Chondrocyte (in vitro differentiated cells): ENCODE measurements around the gene BCLAF1. TPM values are rescaled to one million over a fixed set of nuclear protein-coding genes. Genes with fewer than 3 reads are reported as not detected.

Experiments
- DNase-seq: peaks from one replicate; pipeline ENCODE4 v3.0.0; 2021; ENCODE audit warnings: mixed read lengths, low spot score
- H3K27ac Mint-ChIP-seq: one replicate; pipeline ENCODE4 v1.8.0; 2021; ENCODE audit warnings: mild to moderate bottlenecking, moderate library complexity, mixed read lengths; ENCODE audit not compliant: unreplicated experiment
- H3K27me3 Mint-ChIP-seq: 2 replicates; pipeline ENCODE4 v1.8.0; 2021; ENCODE audit warnings: low read depth, mixed read lengths
- H3K36me3 Mint-ChIP-seq: 2 replicates; pipeline ENCODE4 v1.8.0; 2021; ENCODE audit warnings: low read depth, mixed read lengths
- H3K4me1 Mint-ChIP-seq: 2 replicates; pipeline ENCODE4 v1.8.0; 2021; ENCODE audit warnings: low read depth, mild to moderate bottlenecking, mixed read lengths
- H3K4me3 Mint-ChIP-seq: one replicate; pipeline ENCODE4 v1.8.0; 2021; ENCODE audit warnings: mild to moderate bottlenecking, moderate library complexity, mixed read lengths; ENCODE audit not compliant: unreplicated experiment
- H3K9me3 Mint-ChIP-seq: 2 replicates; pipeline ENCODE4 v1.8.0; 2021; ENCODE audit warnings: low read depth, mixed read lengths
- CTCF ChIP-seq: fragments of 200-600 bp; sonication (generic); IDR thresholded peaks from 2 replicates; pipeline ENCODE4 v1.5.0; 2021; ENCODE audit warnings: antibody characterized with exemption, mild to moderate bottlenecking, moderate library complexity
- total RNA-seq: library from RNA; stranded (reverse); gene quantifications from 3 replicates; pipeline ENCODE4 v1.2.1, GENCODE V29; 2021

Gene BCLAF1
- total RNA-seq, 1 donor from 2014 or later, result 135 TPM

- peak overlapping the region; percentile 91 for H3K27ac Mint-ChIP-seq
- H3K27me3 Mint-ChIP-seq, result no peaks in the 10 kb centered on the region
- peaks cover 35% of the 10 kb centered on the region for H3K4me1 Mint-ChIP-seq
- H3K9me3 Mint-ChIP-seq, result no peaks in the 10 kb centered on the region
- no peak for DNase-seq
- no peaks in the 10 kb centered on the region for H3K36me3 Mint-ChIP-seq
- H3K4me3 Mint-ChIP-seq, result peak overlapping the region; percentile 94
- TF ChIP-seq CTCF, result no peak
Measured at GRCh38 chr6:136250686-136251008, 39.0 kb downstream of the BCLAF1 start.

GRCh38 chr6:136249811-136250685, 39.6 kb downstream of the BCLAF1 start, which contains the start of gene MTFR2:
MTFR2 (minus strand) TSS chr6:136250311; CDS start chr6:136249099, 1,212 bp downstream.
- Mint-ChIP-seq H3K4me3 (peak within 1 kb of the TSS; percentile 94), H3K36me3 (no peaks in the 10 kb centered on the region), H3K4me1 (peaks cover 35% of the 10 kb centered on the region), H3K9me3 (no peaks in the 10 kb centered on the region), H3K27ac (peak within 1 kb of the TSS; percentile 91), H3K27me3 (no peaks in the 10 kb centered on the region)
- no peak for TF ChIP-seq CTCF
- peak; percentile 96 for DNase-seq

GRCh38 chr6:136249336-136249735, 40.3 kb downstream of the BCLAF1 start:
- Mint-ChIP-seq H3K9me3 (no peaks in the 10 kb centered on the region), H3K27me3 (no peaks in the 10 kb centered on the region), H3K4me1 (peaks cover 35% of the 10 kb centered on the region), H3K27ac (peak overlapping the region; percentile 91), H3K36me3 (no peaks in the 10 kb centered on the region), H3K4me3 (peak overlapping the region; percentile 94)
- TF ChIP-seq CTCF, result no peak
- DNase-seq, result no peak

GRCh38 chr6:136244061-136244616, 45.5 kb downstream of the BCLAF1 start:
- H3K27ac Mint-ChIP-seq, result no peak overlapping the region

More at GRCh38 chr6:136244061-136244616, 45.5 kb downstream of the BCLAF1 start:
- Mint-ChIP-seq H3K36me3 (no peaks in the 10 kb centered on the region), H3K4me1 (peaks cover 5% of the 10 kb centered on the region), H3K27me3 (no peaks in the 10 kb centered on the region), H3K9me3 (no peaks in the 10 kb centered on the region), H3K4me3 (no peak overlapping the region)
- TF ChIP-seq CTCF, result no peak
- DNase-seq, result no peak
